K562 (cell line): ENCODE measurements around the gene ADGRF5.

Experiments
- NRF1 ChIP-seq, 2 experiments: fragments of 450-650 bp; IDR thresholded peaks in 1 of 2; conservative IDR thresholded peaks in 1 of 2; 2 replicates each; pipeline ENCODE4 v1.6.1; 2014; ENCODE audit warnings: mild to moderate bottlenecking in 2 of 2
- TFAP4 ChIP-seq: sonication (generic); formaldehyde crosslinking; IDR thresholded peaks from 2 replicates; pipeline ENCODE4 v1.8.0; 2022; ENCODE audit warnings: missing genetic modification reagents, mild to moderate bottlenecking, moderate library complexity, borderline replicate concordance

- no peak for TF ChIP-seq NRF1 (conservative IDR thresholded peaks at IDR 0.05 in 1 of 2, IDR thresholded peaks at IDR 0.05 in 1 of 2)
- no peak for TF ChIP-seq TFAP4 (CRISPR knock-in tag)
These were observed 105.1 kb downstream of the ADGRF5 start for GRCh38 chr6:46816626-46817025.
